Peyer's patch (tissue), 4 donors: ENCODE results near the gene MPC1. TPM values are rescaled to one million over a fixed set of nuclear protein-coding genes. Genes with fewer than 3 reads are reported as not detected.

Experiments used
- DNase-seq, 3 donors: peaks; one replicate each; pipeline ENCODE4 v3.0.0-alpha.2; 2017 to 2019
- H3K27ac ChIP-seq, 4 donors: fragments of 200-600 bp; sonication (generic); one replicate each; pipeline ENCODE4 v1.5.1; 2016 to 2019
- H3K27me3 ChIP-seq, 2 donors: fragments of 200-600 bp; sonication (generic); one replicate each; pipeline ENCODE4 v1.5.1; 2019
- H3K36me3 ChIP-seq, 3 donors: fragments of 200-600 bp; sonication (generic); one replicate each; pipeline ENCODE4 v1.5.1; 2016 to 2019
- H3K4me1 ChIP-seq, 4 donors: fragments of 200-600 bp; sonication (generic); one replicate each; pipeline ENCODE4 v1.5.1; 2016 to 2019
- H3K4me3 ChIP-seq, 4 donors: fragments of 200-600 bp; sonication (generic); 1 replicate in 3 of 4; 2 replicates in 1 of 4; pipeline ENCODE4 v1.5.1; 2016 to 2019; ENCODE audit warnings: mild to moderate bottlenecking in 1 of 4
- H3K9me3 ChIP-seq, 4 donors: fragments of 200-600 bp; sonication (generic); one replicate each; pipeline ENCODE4 v1.5.1; 2016 to 2019; ENCODE audit warnings: mild to moderate bottlenecking in 1 of 4
- CTCF ChIP-seq, 6 experiments: fragments of 450-650 bp in 4 of 6; fragments of 200-600 bp in 2 of 6; sonication (generic) in 1 of 6; IDR thresholded peaks; one replicate each; pipeline ENCODE4 v1.5.1; 2017 to 2019; ENCODE audit warnings: antibody characterized with exemption in 6 of 6, mild to moderate bottlenecking in 3 of 6, moderate library complexity in 1 of 6
- POLR2A ChIP-seq, 2 donors: fragments of 450-650 bp; IDR thresholded peaks; one replicate each; pipeline ENCODE4 v1.5.1; 2017; ENCODE audit warnings: antibody characterized with exemption in 2 of 2, mild to moderate bottlenecking in 2 of 2, moderate library complexity in 2 of 2
- total RNA-seq, 4 donors: library from RNA; depleted of rRNA; stranded (reverse); fragments of >200 nt; gene quantifications; one replicate each; pipeline ENCODE4 v1.1.0, GENCODE V29; 2016

Gene MPC1
- total RNA-seq, 4 donors from 2014 or later: 45.6 to 75.3 (median 59.8) TPM

GRCh38 chr6:166338854-166339253 is 43.9 kb downstream of the MPC1 start:
- Histone ChIP-seq H3K36me3 (peaks cover 0 to 15% (median 0%) of the 10 kb centered on the region in 3 donors), H3K27ac (no peak overlapping the region), H3K27me3 (no peaks in the 10 kb centered on the region), H3K4me1 (peaks cover 0 to 30% (median 13%) of the 10 kb centered on the region in 4 donors), H3K9me3 (no peaks in the 10 kb centered on the region), H3K4me3 (no peak overlapping the region)
- no peak for DNase-seq
- TF ChIP-seq POLR2A (IDR thresholded peaks at IDR 0.05): no peak
- TF ChIP-seq CTCF (IDR thresholded peaks at IDR 0.05): no peak

- H3K4me3 ChIP-seq: no peak overlapping the region
- peaks cover 0 to 34% (median 13%) of the 10 kb centered on the region in 4 donors for H3K4me1 ChIP-seq
- H3K27ac ChIP-seq: no peak overlapping the region
- no peak for DNase-seq
- no peaks in the 10 kb centered on the region for H3K9me3 ChIP-seq
- H3K27me3 ChIP-seq: no peaks in the 10 kb centered on the region
- peaks cover 0 to 15% (median 0%) of the 10 kb centered on the region in 3 donors for H3K36me3 ChIP-seq
- no peak for TF ChIP-seq CTCF (IDR thresholded peaks at IDR 0.05)
- no peak for TF ChIP-seq POLR2A (IDR thresholded peaks at IDR 0.05)
Measured at GRCh38 chr6:166336847-166337246, 45.9 kb downstream of the MPC1 start.

GRCh38 chr6:166335378-166336302 is 47.1 kb downstream of the MPC1 start:
- Histone ChIP-seq H3K36me3 (peaks cover 0 to 15% (median 0%) of the 10 kb centered on the region in 3 donors), H3K4me1 (peaks cover 0 to 26% (median 10%) of the 10 kb centered on the region in 4 donors)
- TF ChIP-seq POLR2A (IDR thresholded peaks at IDR 0.05) (no peak), CTCF (IDR thresholded peaks at IDR 0.05) (no peak)

GRCh38 chr6:166334878-166335277 is 47.9 kb downstream of the MPC1 start:
- TF ChIP-seq CTCF (IDR thresholded peaks at IDR 0.05) (no peak), POLR2A (IDR thresholded peaks at IDR 0.05) (no peak)
- H3K27me3 ChIP-seq: no peaks in the 10 kb centered on the region
- H3K4me3 ChIP-seq: no peak overlapping the region
- H3K4me1 ChIP-seq: peaks cover 0 to 21% (median 7%) of the 10 kb centered on the region in 4 donors
- peaks cover 0 to 15% (median 0%) of the 10 kb centered on the region in 3 donors for H3K36me3 ChIP-seq
- no peak for DNase-seq
- H3K9me3 ChIP-seq: no peaks in the 10 kb centered on the region
- no peak overlapping the region for H3K27ac ChIP-seq

More at GRCh38 chr6:166335378-166336302, 47.1 kb downstream of the MPC1 start:
- no peak for DNase-seq
- H3K27ac ChIP-seq: no peak overlapping the region
- no peaks in the 10 kb centered on the region for H3K9me3 ChIP-seq
- H3K27me3 ChIP-seq: no peaks in the 10 kb centered on the region
- no peak overlapping the region for H3K4me3 ChIP-seq

- H3K27ac ChIP-seq: peak overlapping the region in 1 of 4 donors; percentile 31
- TF ChIP-seq CTCF (IDR thresholded peaks at IDR 0.05) (no peak), POLR2A (IDR thresholded peaks at IDR 0.05) (no peak)
- H3K27me3 ChIP-seq: no peaks in the 10 kb centered on the region
- H3K4me3 ChIP-seq: peak overlapping the region in 1 of 4 donors; percentile 3
- peaks cover 0 to 15% (median 0%) of the 10 kb centered on the region in 3 donors for H3K36me3 ChIP-seq
- no peak for DNase-seq
- no peaks in the 10 kb centered on the region for H3K9me3 ChIP-seq
- peaks cover 0 to 18% (median 4%) of the 10 kb centered on the region in 4 donors for H3K4me1 ChIP-seq
Measured at GRCh38 chr6:166333172-166333995, 49.4 kb downstream of the MPC1 start.
